Activated CD4-positive, alpha-beta T cell treated with anti-CD3 and anti-CD28 coated beads, Interleukin-2, Interleukin-6, amounts not matched to agents 100 ng/mL and 50 ng/mL, durations not matched to agents 16 hours and 8 hours (primary cell): Measurements from ENCODE around the gene C8B.

Experiments
- DNase-seq: peaks from one replicate; pipeline ENCODE4 v3.0.0-alpha.2; 2020

Gene C8B

GRCh38 chr1:56897150-56898004, 68.4 kb downstream of the C8B start:
- DNase-seq = no peak

GRCh38 chr1:56894014-56894413, 71.8 kb downstream of the C8B start:
- DNase-seq = no peak

- DNase-seq = no peak
Observed at GRCh38 chr1:56890229-56890628, 75.6 kb downstream of the C8B start.

GRCh38 chr1:56881417-56881816, 84.4 kb downstream of the C8B start:
- no peak for DNase-seq

- DNase-seq = no peak
Observed at GRCh38 chr1:56880774-56881173, 85.0 kb downstream of the C8B start.
